K562 (cell line): Measurements from ENCODE around the gene MCM7. TPM values are rescaled to one million over a fixed set of nuclear protein-coding genes. Genes with fewer than 3 reads are reported as not detected.

Experiments used
- E2F5 ChIP-seq: sonication (generic); formaldehyde crosslinking; IDR thresholded peaks from 2 replicates; pipeline ENCODE4 v1.8.0; 2022; ENCODE audit warnings: mild to moderate bottlenecking, missing genetic modification reagents
- RERE ChIP-seq: sonication (generic); formaldehyde crosslinking; IDR thresholded peaks from 2 replicates; pipeline ENCODE4 v1.8.0; 2023; ENCODE audit warnings: missing genetic modification reagents, mild to moderate bottlenecking, borderline replicate concordance
- RNF219 ChIP-seq: fragments of 250-450 bp; sonication (Bioruptor Pico); IDR thresholded peaks from 2 replicates; pipeline ENCODE4 v1.5.0; 2022; ENCODE audit warnings: mild to moderate bottlenecking
- TBL1XR1 ChIP-seq, 2 experiments: IDR thresholded peaks; 2 replicates each; pipeline ENCODE4 v1.6.1; 2012; ENCODE audit warnings: improper control_type of control experiment in 2 of 2, low read length in 2 of 2, mild to moderate bottlenecking in 1 of 2
- ZNF174 ChIP-seq: fragments of 250-450 bp; sonication (Bioruptor Pico); IDR thresholded peaks from 2 replicates; pipeline ENCODE4 v1.4.0; 2020; ENCODE audit warnings: mild to moderate bottlenecking
- ZNF584 ChIP-seq: fragments of 200-800 bp; sonication (Bioruptor generic); IDR thresholded peaks from 2 replicates; pipeline ENCODE4 v1.6.1; 2016; ENCODE audit warnings: low read depth, mild to moderate bottlenecking, missing genetic modification characterization, missing compliant biosample characterization
- ZNF592 ChIP-seq: fragments of 450-650 bp; IDR thresholded peaks from 2 replicates; pipeline ENCODE4 v1.6.1; 2017; ENCODE audit warnings: antibody characterized with exemption, mild to moderate bottlenecking
- polyA plus RNA-seq, 8 experiments: library from polyadenylated mRNA; depleted of rRNA in 4 of 8; stranded (reverse) in 5 of 8; unstranded in 3 of 8; fragments of >200 nt; fragmentation: Nextera tagmentation in 2 of 8; fragmentation: Illumina TruSeq in 1 of 8; extraction: Ambion mirVana in 2 of 8; extraction: Trizol in 1 of 8; gene quantifications; 2 replicates each; pipeline versions ENCODE4 v1.2.1 to v1.2.3, GENCODE V29; 2011 to 2014; ENCODE audit warnings: inconsistent platforms in 1 of 8, missing spikeins in 1 of 8
- total RNA-seq, 7 experiments: library from RNA; depleted of rRNA in 6 of 7; stranded (reverse); fragments of >200 nt in 6 of 7; fragmentation: Illumina TruSeq in 2 of 7; extraction: Trizol in 2 of 7; gene quantifications; 2 replicates each; pipeline versions ENCODE4 v1.2.1 to v1.2.3, GENCODE V29; 2011 to 2021; ENCODE audit warnings: low replicate concordance in 1 of 7
- TF ChIP-seq, protein P1 (sequence below): fragments of 450-650 bp; IDR thresholded peaks from 2 replicates; pipeline ENCODE4 v1.7.1; 2018; ENCODE audit warnings: mild to moderate bottlenecking, low read depth; ENCODE audit not compliant: partially characterized antibody

The MCM7 gene
- total and polyA plus RNA-seq, 9 of the 15 experiments (the other 6 are each of a cell fraction or from before 2014, with no cell fraction given), result 329 to 856 (median 437) TPM

DNA sequence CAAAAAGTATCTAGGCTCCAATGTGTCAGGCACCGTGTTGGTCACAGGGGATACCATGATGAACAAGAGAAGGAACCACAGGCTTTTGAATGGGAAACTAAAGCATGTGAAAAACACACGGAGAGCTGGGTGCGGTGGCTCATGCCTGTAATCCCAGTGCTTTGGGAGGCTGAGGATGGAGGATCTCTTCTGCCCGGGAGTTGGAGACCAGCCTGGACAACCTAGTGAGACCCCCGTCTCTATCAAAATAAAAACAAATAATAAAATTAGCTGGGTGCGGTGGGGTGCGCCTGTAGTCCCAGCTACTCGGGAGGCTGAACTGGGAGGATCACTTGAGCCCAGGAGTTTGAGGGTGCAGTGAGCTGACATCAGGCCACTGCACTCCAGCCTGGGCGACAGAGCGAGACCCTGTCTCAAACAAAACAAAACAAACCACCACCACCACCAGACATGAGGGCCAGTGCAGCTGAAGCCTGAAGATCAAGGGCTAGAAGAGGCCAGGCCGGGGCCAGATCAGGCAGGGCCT, 13.0 kb downstream of the MCM7 start (continued):
- TF ChIP-seq E2F5 (no peak), TBL1XR1 (IDR thresholded peaks at IDR 0.05; ENCODE audit: low read length in 2 of 2) (no peak), ZNF174 (CRISPR knock-in tag) (no peak), ZNF592 (no peak), ZNF584 (CRISPR knock-in tag) (no peak), RNF219 (CRISPR knock-in tag) (no peak), RERE (no peak)
- TF ChIP-seq, protein P1, sequence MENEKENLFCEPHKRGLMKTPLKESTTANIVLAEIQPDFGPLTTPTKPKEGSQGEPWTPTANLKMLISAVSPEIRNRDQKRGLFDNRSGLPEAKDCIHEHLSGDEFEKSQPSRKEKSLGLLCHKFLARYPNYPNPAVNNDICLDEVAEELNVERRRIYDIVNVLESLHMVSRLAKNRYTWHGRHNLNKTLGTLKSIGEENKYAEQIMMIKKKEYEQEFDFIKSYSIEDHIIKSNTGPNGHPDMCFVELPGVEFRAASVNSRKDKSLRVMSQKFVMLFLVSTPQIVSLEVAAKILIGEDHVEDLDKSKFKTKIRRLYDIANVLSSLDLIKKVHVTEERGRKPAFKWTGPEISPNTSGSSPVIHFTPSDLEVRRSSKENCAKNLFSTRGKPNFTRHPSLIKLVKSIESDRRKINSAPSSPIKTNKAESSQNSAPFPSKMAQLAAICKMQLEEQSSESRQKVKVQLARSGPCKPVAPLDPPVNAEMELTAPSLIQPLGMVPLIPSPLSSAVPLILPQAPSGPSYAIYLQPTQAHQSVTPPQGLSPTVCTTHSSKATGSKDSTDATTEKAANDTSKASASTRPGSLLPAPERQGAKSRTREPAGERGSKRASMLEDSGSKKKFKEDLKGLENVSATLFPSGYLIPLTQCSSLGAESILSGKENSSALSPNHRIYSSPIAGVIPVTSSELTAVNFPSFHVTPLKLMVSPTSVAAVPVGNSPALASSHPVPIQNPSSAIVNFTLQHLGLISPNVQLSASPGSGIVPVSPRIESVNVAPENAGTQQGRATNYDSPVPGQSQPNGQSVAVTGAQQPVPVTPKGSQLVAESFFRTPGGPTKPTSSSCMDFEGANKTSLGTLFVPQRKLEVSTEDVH, result no peak
